H1 (cell line): Measurements from ENCODE around the gene GATAD2B. TPM values are rescaled to one million over a fixed set of nuclear protein-coding genes. Genes with fewer than 3 reads are reported as not detected.

Experiments
- BACH1 ChIP-seq: IDR thresholded peaks from 2 replicates; pipeline ENCODE4 v1.6.1; 2012; ENCODE audit warnings: low read length, improper control_type of control experiment
- CBX8 ChIP-seq: fragments of 300-800, 300-1000 bp; sonication (generic); IDR thresholded peaks from 2 replicates; pipeline ENCODE4 v1.7.1; 2016; ENCODE audit warnings: low read depth, low read length, borderline replicate concordance
- TAF7 ChIP-seq: optimal IDR thresholded peaks from 2 replicates; pipeline ENCODE3; 2011; ENCODE audit warnings: low read depth, mild to moderate bottlenecking, inconsistent platforms, low read length, moderate library complexity, borderline replicate concordance
- polyA plus RNA-seq, 7 experiments: library from polyadenylated mRNA; depleted of rRNA in 3 of 7; stranded (reverse) in 5 of 7; unstranded in 2 of 7; fragments of >200 nt in 5 of 7; fragments of 200-250 nt in 2 of 7; gene quantifications; 1 replicate in 5 of 7; 2 replicates in 1 of 7; 4 replicates in 1 of 7; pipeline versions ENCODE4 v1.2.1 to v1.2.3, GENCODE V29; 2011 to 2013; ENCODE audit warnings: missing spikeins in 2 of 7, mixed read lengths in 2 of 7
- total RNA-seq: library from RNA; stranded (reverse); fragmentation: NEBNext Ultra II Directional; extraction: Animal tissue kit (Norgen Biotek cat#: 25700); gene quantifications from 2 replicates; pipeline ENCODE4 v1.2.1, GENCODE V29; 2021

GATAD2B gene
- total and polyA plus RNA-seq, 2 of the 8 experiments (the other 6 are each of a cell fraction or from before 2014, with no cell fraction given) = 8.4 to 39.1 TPM

- TF ChIP-seq TAF7 (no peak), CBX8 (no peak), BACH1 (no peak)
These were observed 42.7 kb downstream of the GATAD2B start (continued) for GRCh38 chr1:153880024-153880423.
